Effector memory CD8-positive, alpha-beta T cell (primary cell): ENCODE measurements around the gene CRISPLD2.
A peak's percentile ranks its signal among the peaks of the same experiment; 100 is the strongest.

Source experiments
- ATAC-seq: fragments of 150-1000 bp; cut with Tn5 transposase; replicated peaks from 2 replicates; pipeline ENCODE4 v1.10.0; 2021; ENCODE audit warnings: mild to moderate bottlenecking, moderate library complexity
- DNase-seq, 3 experiments: peaks; one replicate each; pipeline ENCODE4 v3.0.0; 2021
- H3K27ac Mint-ChIP-seq, 2 donors: one replicate each; pipeline ENCODE4 v1.8.0; 2022; ENCODE audit warnings: mild to moderate bottlenecking in 2 of 2, mixed read lengths in 2 of 2, moderate library complexity in 2 of 2
- H3K27me3 Mint-ChIP-seq, 2 donors: one replicate each; pipeline ENCODE4 v1.8.0; 2022; ENCODE audit warnings: mixed read lengths in 2 of 2
- H3K36me3 Mint-ChIP-seq: one replicate; pipeline ENCODE4 v1.8.0; 2022; ENCODE audit warnings: mild to moderate bottlenecking, moderate library complexity, mixed read lengths; ENCODE audit not compliant: insufficient read depth
- H3K4me1 Mint-ChIP-seq, 2 donors: one replicate each; pipeline ENCODE4 v1.8.0; 2022; ENCODE audit warnings: low read depth in 2 of 2, mixed read lengths in 2 of 2
- H3K4me3 Mint-ChIP-seq, 2 donors: one replicate each; pipeline ENCODE4 v1.8.0; 2022; ENCODE audit warnings: mild to moderate bottlenecking in 2 of 2, mixed read lengths in 2 of 2, moderate library complexity in 2 of 2
- H3K9me3 Mint-ChIP-seq, 2 donors: one replicate each; pipeline ENCODE4 v1.8.0; 2022; ENCODE audit warnings: mixed read lengths in 2 of 2

CRISPLD2 gene

DNA sequence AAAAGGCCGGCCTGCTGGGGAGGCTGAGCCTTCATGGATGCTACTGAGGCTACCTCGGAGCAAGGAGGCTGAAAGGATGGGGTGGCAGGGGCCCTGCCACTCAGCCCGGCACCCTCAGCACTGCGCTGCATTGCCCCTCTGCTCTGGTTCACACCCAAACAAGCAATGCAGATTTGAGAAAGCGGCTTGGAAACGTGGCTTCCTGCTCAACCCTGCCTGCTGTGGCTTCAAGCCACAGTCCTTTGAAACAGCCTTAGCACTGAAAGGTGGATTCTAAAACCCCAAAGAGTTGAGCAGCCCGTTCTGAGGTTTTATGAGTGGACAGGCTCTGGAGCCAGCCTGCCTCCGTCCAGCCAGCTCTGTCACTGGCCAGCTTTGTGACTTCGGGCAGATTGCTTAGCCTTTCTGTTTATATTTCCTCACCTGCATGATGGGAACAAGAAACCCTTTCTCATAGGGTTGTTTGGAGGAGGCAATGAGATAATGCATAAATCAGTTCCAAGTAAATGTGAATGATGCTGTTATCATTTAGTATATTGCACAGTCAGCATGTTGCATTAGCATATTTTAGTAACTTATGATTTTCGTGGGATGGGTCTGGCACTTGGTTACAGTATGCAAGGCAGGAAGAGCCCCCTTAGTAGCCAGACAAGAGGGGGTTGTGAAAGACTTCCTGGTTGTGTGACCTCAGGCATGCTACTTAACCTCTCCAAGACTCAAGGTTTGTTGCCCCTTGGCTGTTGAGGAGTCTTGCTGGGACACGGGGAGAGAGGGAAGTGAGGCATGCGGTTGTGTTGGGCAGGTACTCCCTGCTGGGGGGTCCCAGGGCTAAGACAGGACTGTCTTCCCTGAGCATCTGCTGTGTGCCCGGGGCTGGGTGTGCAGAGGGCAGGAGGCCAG lies 23.6 kb downstream of the CRISPLD2 start:
- no peak for DNase-seq
- H3K36me3 Mint-ChIP-seq = peaks cover 3% of the 10 kb centered on the region
- H3K27me3 Mint-ChIP-seq = peaks cover 40 to 90% of the 10 kb centered on the region in 2 donors
- no peak overlapping the region for H3K4me3 Mint-ChIP-seq
- H3K4me1 Mint-ChIP-seq = peaks cover 0 to 5% of the 10 kb centered on the region in 2 donors
- peak overlapping the region in 1 of 2 donors; percentile 53 for H3K27ac Mint-ChIP-seq
- H3K9me3 Mint-ChIP-seq = no peaks in the 10 kb centered on the region
- ATAC-seq = no peak

DNA sequence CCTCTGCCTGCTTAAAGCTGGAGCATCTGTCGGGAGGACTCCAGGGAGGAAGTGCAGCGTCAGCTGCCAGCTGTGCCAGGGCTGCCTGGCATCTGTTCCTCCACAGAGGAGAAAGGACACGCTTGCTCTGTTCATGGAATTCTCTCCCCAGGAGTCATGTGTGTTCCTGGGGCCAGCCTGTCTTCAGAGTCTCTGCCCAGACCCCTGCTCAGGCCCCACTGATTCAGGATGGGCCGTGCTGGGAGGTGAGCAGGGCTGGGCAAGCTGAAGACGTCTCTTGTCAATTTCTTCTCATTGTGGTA lies 24.2 kb downstream of the CRISPLD2 start:
- no peak overlapping the region for H3K4me3 Mint-ChIP-seq
- H3K27ac Mint-ChIP-seq = no peak overlapping the region
- no peaks in the 10 kb centered on the region for H3K9me3 Mint-ChIP-seq
- ATAC-seq = no peak
- DNase-seq = no peak
- peaks cover 3% of the 10 kb centered on the region for H3K36me3 Mint-ChIP-seq
- peaks cover 43 to 84% of the 10 kb centered on the region in 2 donors for H3K27me3 Mint-ChIP-seq
- H3K4me1 Mint-ChIP-seq = peaks cover 0 to 5% of the 10 kb centered on the region in 2 donors

DNA sequence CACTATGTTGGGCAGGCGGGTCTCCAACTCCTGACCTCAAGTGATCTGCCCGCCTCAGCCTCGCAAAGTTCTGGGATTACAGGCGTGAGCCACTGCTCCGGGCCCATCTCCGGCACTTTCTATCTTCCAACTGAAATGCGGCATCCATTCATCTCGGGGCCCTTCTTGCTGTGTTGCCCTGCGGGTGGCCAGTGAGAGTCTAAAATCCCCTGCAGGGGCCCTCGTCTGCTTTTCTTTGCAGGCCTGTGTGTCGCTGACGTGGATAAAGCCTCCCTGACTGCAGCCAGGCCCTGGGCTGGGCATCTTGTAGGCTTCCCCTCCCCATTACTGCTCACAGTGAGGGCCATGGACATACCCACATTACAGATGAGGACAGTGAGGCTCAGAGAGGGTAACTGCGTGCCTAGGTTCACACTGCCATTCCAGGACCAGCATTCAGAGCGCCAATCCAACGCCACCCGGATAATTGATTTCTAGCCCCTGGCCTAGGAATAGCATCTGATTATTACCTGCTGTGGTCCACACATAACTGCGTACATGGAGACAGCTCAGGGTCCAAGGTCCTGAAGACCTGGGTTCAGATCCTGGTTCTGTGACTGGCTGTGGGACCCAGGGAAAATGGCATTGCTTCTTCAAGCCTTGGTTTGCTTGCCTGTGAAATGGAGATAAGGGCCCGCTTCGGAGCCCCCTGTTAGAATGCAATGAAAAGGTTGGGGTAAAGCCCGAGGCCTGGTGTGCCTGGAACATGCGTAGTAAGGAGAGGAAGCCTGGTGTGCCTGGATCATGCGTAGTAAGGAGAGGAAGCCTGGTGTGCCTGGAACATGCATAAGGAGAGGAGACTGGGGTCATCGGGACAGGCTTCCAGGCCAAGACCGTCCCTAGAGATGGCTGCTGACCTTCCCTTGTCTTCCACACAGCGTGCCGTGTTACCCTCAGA lies 25.0 kb downstream of the CRISPLD2 start:
- DNase-seq (no peak), ATAC-seq (no peak)
- H3K27me3 Mint-ChIP-seq = peaks cover 38 to 76% of the 10 kb centered on the region in 2 donors
- peaks cover 3% of the 10 kb centered on the region for H3K36me3 Mint-ChIP-seq
- H3K4me3 Mint-ChIP-seq = no peak overlapping the region
- peaks cover 0 to 5% of the 10 kb centered on the region in 2 donors for H3K4me1 Mint-ChIP-seq
- no peaks in the 10 kb centered on the region for H3K9me3 Mint-ChIP-seq
- H3K27ac Mint-ChIP-seq = no peak overlapping the region

DNA sequence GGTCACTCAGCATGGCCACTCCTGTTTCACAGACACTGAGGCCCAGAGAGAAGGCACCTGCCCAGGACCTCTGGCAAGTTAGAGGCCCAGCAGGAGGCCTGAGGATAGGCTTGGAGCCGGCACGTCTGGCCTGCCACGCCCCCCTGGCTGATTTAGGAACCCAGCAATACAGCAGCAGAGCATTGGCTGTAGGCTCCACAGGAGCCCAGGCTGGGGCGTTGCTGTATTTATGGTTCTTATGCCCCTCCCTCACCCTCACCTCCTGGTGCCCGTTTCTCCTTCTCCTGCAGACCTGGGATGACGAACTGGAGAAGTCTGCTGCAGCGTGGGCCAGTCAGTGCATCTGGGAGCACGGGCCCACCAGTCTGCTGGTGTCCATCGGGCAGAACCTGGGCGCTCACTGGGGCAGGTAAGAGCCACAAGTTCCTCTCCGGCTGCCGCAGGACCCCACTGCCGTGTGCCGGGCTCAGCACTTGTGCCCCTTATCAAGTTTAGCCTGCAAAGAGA lies 25.8 kb downstream of the CRISPLD2 start:
- Mint-ChIP-seq H3K27ac (no peak overlapping the region), H3K36me3 (peaks cover 3% of the 10 kb centered on the region), H3K4me1 (peaks cover 0 to 5% of the 10 kb centered on the region in 2 donors), H3K4me3 (no peak overlapping the region), H3K9me3 (no peaks in the 10 kb centered on the region), H3K27me3 (peaks cover 37 to 71% of the 10 kb centered on the region in 2 donors)
- DNase-seq (no peak), ATAC-seq (no peak)

DNA sequence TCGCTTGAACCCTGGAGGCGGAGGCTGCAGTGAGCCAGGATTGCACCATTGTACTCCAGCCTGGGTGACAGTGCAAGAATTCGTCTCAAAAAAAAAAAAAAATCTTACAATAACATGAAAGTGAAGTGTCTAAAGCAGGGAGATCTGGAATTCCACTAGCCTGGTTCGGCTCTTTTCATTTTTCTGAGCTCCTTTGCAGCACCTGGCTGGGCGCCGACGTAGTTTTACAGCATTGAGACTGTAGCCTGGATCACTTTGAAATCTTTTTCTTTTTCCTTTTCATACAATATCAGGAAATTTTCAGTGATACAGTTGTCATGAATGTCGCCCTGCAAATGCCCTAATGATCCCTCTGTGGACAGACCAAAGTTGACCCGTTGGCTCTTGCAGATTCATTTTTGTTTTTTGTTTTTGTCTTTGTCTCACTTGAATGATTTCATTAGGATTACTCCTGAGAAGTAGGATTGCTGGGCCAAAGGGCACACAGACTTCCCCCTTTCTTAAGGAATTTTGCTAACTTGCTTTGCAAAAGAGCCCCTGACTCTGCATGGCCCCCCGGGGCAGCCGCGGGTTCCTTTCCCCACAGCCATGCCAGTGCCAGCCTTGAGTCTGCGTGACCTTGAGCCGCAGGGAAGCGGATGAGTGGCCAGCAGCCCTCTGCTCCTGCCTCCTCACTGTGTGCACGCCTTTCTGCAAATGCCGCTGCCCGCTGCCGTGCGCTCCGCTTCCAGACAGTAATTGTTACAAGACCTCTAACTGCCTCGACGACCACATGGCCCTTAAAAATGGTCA lies 28.0 kb downstream of the CRISPLD2 start:
- ATAC-seq (no peak), DNase-seq (no peak)
- Mint-ChIP-seq H3K36me3 (peaks cover 3% of the 10 kb centered on the region), H3K4me3 (no peak overlapping the region), H3K27me3 (peaks cover 33 to 69% of the 10 kb centered on the region in 2 donors), H3K9me3 (no peaks in the 10 kb centered on the region), H3K27ac (no peak overlapping the region), H3K4me1 (peaks cover 0 to 3% of the 10 kb centered on the region in 2 donors)

DNA sequence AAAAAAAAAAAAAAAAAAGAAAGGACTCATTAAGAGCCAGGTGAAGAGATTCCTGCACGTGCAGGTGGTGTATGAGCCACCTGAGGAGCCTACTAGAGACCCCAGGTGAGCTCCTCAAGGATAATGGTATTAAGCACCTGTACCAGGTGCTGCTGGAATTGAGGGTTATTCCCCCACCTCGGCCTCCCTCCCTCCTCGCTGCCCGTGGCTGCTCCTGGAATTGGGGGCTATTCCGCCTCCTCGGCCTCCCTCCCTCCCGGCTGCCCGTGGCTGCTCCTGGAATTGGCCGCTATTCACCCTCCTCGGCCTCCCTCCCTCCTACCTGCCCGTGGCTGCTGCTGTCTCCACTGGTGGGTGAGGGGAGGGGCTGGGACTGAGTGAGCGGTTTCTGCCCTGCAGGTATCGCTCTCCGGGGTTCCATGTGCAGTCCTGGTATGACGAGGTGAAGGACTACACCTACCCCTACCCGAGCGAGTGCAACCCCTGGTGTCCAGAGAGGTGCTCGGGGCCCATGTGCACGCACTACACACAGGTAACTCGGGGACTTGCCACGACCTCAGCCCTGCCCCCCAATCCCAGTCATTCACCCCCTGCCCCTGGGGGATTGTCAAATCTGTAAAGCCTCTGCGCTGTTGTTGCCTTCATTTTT lies 29.3 kb downstream of the CRISPLD2 start:
- peaks cover 3% of the 10 kb centered on the region for H3K36me3 Mint-ChIP-seq
- peaks cover 0 to under 1% of the 10 kb centered on the region in 2 donors for H3K4me1 Mint-ChIP-seq
- DNase-seq (no peak), ATAC-seq (no peak)
- no peaks in the 10 kb centered on the region for H3K9me3 Mint-ChIP-seq
- H3K27me3 Mint-ChIP-seq = peaks cover 28 to 69% of the 10 kb centered on the region in 2 donors
- no peak overlapping the region for H3K27ac Mint-ChIP-seq
- H3K4me3 Mint-ChIP-seq = no peak overlapping the region

DNA sequence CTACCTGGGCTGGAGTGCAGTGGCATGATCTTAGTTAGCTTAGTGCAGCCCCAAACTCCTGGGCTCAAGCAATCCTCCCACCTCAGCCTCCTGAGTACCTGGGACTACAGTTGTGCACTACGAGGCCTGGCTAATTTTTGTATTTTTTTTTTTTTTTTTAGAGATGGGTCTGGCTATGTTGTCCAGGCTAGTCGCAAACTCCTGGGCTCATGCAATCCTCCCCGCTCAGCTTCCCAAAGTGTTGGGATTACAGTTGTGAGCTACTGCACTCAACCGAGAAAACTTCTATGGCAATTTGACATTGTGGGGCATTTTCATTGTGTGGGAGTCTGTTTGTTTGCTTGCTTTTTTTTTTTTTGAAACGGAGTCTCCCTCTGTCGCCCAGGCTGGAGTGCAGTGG lies 30.0 kb downstream of the CRISPLD2 start:
- DNase-seq (no peak), ATAC-seq (no peak)
- H3K9me3 Mint-ChIP-seq = no peaks in the 10 kb centered on the region
- H3K4me1 Mint-ChIP-seq = no peaks in the 10 kb centered on the region
- no peak overlapping the region for H3K27ac Mint-ChIP-seq
- peaks cover 31 to 69% of the 10 kb centered on the region in 2 donors for H3K27me3 Mint-ChIP-seq
- peaks cover 3% of the 10 kb centered on the region for H3K36me3 Mint-ChIP-seq
- no peak overlapping the region for H3K4me3 Mint-ChIP-seq

DNA sequence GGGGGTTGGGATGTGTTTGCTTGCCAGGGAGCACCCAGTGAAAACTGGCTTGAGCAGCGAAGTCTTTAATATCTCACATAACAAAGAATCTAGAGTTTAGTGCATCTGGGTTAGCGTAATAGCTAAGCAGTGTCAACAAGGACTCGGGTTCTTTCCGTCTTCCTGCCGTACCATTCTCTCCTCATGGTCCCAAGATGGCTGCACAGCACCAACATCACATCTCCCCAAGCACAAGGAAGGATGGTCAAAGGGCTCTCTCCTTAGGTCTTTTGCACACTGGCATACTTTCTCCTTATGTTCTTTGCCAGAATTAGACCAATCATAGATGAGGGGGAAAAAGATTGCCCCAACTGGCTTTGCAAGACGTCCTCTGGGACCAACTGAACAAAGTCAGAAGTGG lies 30.9 kb downstream of the CRISPLD2 start:
- Mint-ChIP-seq H3K4me1 (no peaks in the 10 kb centered on the region), H3K27ac (no peak overlapping the region), H3K4me3 (no peak overlapping the region), H3K27me3 (peaks cover 34 to 70% of the 10 kb centered on the region in 2 donors), H3K36me3 (peaks cover 3% of the 10 kb centered on the region), H3K9me3 (no peaks in the 10 kb centered on the region)
- DNase-seq = no peak
- no peak for ATAC-seq

DNA sequence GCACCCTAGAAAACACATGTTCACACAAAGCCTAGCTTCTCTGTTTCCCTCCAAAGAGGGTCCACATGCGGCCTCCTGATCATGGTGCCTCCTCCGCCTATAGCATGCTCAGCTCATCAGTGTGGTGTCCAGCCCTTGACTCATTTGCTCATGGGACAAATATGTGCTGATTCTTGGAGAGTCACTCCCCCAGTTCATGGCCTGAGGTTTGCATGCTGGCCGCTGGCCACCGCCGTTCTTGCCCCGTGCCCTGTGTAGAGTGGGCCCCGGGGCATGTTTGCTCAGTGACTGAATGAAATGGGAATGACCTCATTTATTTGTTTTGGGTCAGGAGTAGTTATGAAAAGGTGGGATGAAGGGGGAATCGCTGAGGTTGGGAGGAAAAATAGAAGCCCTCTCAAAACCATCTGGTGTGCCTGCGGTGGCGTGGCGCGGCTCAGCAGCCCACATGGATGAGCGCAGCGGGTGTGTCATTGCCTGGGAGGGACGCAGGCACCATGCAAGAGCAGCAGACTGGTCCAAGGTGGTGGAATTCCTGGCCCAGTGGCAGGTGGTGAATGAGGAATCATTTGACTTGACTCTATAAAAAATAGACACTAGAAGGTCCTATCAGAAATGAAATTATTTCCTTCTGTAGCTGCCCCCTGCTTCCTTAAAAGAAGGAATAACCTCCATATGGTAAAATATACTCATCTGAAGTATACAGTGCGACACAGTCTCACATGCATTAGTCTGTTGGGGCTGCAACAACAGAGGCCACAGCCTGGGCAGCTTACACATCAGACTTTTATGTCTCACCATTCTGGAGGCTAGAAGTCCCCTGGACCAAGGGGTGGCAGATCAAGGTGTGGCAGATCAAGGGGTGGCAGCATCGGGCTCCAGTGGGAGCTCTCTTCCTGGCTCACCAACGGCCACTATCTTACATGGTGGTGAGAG lies 31.7 kb downstream of the CRISPLD2 start:
- Mint-ChIP-seq H3K27ac (no peak overlapping the region), H3K4me1 (no peaks in the 10 kb centered on the region), H3K27me3 (peaks cover 33 to 66% of the 10 kb centered on the region in 2 donors), H3K4me3 (no peak overlapping the region), H3K9me3 (no peaks in the 10 kb centered on the region), H3K36me3 (peaks cover 3% of the 10 kb centered on the region)
- DNase-seq (no peak), ATAC-seq (no peak)

DNA sequence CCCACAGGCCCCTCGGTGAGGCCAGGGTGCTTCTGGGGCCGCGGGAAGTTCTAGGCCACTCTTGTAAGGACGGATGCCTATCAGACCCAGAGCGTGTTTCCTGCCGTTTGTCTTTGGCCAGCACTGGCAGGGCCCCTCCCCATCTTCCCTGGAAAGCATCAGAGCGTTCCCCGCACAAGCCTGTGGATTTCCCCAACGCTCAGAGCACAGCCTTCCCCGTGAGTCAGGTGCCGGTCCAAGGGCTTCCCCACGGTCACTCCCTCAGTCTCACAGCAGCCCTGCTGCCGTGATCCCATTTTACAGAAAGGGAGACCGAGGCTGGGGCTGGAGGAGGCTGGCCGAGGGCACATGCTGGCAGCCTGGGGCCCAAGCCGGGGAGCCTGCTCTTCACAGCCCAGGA lies 33.7 kb downstream of the CRISPLD2 start:
- Mint-ChIP-seq H3K9me3 (no peaks in the 10 kb centered on the region), H3K27ac (no peak overlapping the region), H3K27me3 (peaks cover 21 to 52% of the 10 kb centered on the region in 2 donors), H3K36me3 (no peaks in the 10 kb centered on the region), H3K4me1 (no peaks in the 10 kb centered on the region), H3K4me3 (no peak overlapping the region)
- ATAC-seq (no peak), DNase-seq (no peak)

DNA sequence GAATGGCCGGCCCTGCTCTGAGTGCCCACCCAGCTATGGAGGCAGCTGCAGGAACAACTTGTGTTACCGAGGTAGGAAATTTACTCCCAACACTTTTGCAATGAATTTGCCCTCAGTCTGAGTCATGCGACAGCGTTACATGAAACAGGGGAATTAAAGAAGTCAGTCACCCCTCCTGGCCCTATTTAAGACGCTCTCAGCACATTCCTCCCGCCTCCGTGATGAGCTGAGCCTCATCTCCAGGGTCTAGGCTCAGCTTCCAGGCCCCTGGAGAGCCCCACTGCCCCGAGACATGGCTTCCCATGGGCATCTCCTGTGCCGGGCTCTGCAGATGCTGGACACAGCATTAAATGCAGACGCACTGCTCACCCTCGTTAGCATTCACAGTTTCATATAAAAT lies 35.0 kb downstream of the CRISPLD2 start:
- H3K4me3 Mint-ChIP-seq = no peak overlapping the region
- H3K4me1 Mint-ChIP-seq = no peaks in the 10 kb centered on the region
- no peaks in the 10 kb centered on the region for H3K36me3 Mint-ChIP-seq
- peaks cover 19 to 52% of the 10 kb centered on the region in 2 donors for H3K27me3 Mint-ChIP-seq
- H3K9me3 Mint-ChIP-seq = peaks cover 0 to under 1% of the 10 kb centered on the region in 2 donors
- DNase-seq (no peak), ATAC-seq (no peak)
- H3K27ac Mint-ChIP-seq = peak overlapping the region in 1 of 2 donors; percentile 46
